CD1c-positive myeloid dendritic cell (primary cell): Measurements from ENCODE around the gene ARHGAP23.
"Not testable (repeated sequence)": the region's sequence is repeated elsewhere in the genome, so short reads cannot be mapped to it uniquely, and the experiment has no call there.

Experiments used
- DNase-seq: peaks from one replicate; pipeline ENCODE4 v3.0.0-alpha.2; 2016; ENCODE audit errors: extremely low spot score

ARHGAP23 gene

GRCh38 chr17:38485681-38486298 is 57.5 kb downstream of the ARHGAP23 start:
- DNase-seq: not testable (repeated sequence)

DNA sequence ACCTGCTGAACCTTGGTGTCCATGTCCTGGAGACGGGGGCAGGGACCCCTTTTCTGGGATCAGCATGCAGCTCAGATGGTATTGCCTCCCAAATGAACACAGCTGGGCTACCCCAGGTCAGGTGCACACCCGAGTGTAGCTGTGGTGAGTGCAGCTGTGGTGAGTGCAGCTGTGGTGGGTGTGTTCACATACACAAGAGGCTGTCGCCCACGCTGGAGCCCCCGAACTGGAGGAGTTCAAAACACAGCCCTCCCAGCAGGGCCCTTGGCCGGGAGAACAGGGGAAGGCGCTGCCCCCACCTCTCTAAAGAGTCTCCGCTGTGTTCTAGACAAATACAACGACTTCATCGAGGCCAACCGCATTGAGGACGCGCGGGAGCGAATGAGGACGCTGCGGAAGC is 61.5 kb downstream of the ARHGAP23 start:
- DNase-seq: not testable (repeated sequence)

GRCh38 chr17:38491346-38492066 is 63.2 kb downstream of the ARHGAP23 start:
- not testable (repeated sequence) for DNase-seq

GRCh38 chr17:38492067-38493040 is 64.1 kb downstream of the ARHGAP23 start:
- DNase-seq: peak; percentile 90

DNA sequence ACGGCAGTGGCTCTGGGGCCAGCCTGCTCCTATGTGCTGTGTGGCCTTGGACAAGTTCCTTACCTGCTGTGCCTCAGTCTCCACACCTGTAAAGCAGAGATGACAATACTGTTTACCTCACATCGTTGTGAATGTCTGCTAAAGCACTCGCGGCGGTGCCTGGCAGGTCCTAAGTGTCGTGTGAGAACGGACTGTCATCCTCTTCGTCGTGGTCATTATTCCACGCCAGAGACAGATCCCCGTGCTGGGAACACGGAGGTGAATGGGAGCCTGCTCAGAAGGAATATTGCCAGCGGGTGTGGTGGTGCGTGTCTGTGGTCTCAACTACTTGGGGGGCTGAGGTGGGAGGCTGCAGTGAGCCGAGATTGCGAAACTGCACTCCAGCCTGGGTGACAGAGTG is 65.9 kb downstream of the ARHGAP23 start:
- DNase-seq: not testable (repeated sequence)

DNA sequence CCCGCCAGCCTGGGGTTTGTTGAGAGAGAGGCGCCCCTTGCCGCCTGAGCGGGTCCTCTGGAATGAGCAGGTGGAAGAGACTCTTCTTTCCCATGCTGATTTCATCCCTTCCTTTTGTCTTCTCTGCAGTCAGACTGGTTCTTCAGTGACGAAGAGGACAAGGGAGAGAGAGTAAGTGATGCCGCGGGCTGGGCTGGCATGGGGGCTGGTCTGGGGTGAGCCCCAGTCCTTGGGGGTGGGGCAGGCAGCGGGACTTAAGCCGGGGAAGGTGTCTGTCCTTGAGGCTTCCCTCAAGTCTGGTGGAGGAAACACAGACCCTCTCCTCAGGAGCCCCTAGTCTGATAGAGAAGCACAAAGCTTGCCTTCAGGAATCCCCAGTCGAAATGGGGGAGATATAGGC is 69.4 kb downstream of the ARHGAP23 start:
- not testable (repeated sequence) for DNase-seq

DNA sequence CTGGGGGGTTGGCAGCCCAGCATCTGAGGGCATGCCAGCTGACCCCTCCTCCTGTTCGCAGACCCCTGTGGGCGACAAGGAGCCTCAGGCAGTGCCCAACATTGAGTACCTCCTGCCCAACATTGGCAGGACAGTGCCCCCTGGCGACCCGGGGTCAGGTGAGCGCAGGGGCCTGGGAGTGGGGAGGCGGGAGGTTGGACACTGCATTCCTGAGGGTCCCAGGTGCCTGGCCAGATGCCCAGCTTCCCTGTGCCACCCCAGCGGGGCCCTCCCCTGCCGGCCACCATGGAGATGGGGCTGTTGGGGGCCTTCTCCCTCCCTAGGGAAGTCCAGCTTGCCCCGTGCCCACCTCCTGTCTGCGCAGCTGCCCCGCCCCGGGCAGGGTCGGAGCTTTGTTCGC is 70.1 kb downstream of the ARHGAP23 start:
- DNase-seq: no peak

GRCh38 chr17:38499230-38499629 is 71.0 kb downstream of the ARHGAP23 start:
- not testable (repeated sequence) for DNase-seq

GRCh38 chr17:38501718-38502117 is 73.5 kb downstream of the ARHGAP23 start:
- DNase-seq: not testable (repeated sequence)

DNA sequence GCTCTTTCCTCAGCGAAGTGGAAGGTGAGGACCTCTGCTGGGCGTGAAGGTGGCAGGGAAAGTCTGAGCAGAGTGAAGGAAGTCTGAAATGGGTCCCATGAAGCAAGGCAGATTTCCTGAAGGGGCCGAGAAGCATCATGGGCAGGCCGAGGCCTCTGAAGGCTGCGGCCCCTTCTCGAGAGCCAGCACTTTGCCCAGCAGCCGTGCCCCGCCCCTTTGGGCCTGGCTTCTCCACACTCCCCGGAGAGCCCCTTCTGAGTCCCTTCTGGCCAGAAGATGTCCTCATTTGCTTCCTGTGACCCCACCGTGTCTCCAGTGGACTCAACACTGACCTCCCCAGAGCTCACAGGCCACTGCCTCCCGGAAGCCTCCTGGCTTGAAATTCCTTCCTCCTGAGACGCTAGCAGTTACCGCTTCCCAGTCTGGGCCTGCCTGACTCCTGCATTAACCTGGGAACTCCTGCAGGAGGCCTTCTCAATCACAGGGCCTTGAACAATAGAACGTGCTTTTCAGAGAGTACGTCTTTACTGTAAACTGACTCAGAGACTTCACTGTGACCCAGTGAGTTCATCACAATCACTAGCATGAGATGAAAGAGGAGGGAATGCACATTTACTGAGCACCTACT is 75.1 kb downstream of the ARHGAP23 start:
- not testable (repeated sequence) for DNase-seq

DNA sequence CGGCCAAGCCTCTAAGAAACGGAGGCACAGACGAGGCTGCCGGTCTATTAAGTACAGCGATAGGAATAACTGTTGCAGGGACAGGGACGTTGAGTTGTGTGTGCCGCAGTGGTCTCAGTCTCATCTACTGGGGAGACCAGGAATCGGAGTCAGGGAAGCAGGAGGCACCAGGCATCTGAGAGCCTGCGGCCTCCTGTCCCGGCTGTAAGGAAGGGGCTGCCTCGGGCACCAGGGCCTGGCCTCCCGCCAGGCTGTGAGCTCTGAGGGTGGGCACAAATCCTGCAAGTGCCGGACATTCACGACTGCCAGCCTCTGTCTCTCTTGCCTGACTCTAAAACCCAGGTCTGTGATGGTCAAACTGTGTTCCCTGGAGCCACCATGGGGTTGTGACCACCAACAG is 76.0 kb downstream of the ARHGAP23 start:
- no peak for DNase-seq

DNA sequence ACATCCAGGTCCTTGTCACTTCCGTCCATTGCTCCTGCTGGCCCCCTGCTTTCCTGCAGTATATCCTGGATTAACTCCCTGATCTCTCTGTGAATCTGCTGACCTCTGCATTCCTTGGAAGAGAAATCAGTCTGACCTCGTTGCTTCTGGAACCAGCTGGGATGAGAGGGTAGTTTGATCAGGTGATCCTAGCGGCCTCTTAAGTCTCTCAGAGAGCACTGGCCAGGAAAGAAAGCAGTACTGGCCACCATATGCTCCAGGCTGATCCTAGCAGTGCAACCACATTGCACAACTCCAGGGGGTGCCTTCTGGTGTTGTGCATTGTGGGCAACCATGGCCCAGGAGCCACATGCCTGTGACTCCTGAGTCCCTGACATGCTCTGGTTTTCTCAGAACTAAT is 79.2 kb downstream of the ARHGAP23 start:
- DNase-seq: no peak

DNA sequence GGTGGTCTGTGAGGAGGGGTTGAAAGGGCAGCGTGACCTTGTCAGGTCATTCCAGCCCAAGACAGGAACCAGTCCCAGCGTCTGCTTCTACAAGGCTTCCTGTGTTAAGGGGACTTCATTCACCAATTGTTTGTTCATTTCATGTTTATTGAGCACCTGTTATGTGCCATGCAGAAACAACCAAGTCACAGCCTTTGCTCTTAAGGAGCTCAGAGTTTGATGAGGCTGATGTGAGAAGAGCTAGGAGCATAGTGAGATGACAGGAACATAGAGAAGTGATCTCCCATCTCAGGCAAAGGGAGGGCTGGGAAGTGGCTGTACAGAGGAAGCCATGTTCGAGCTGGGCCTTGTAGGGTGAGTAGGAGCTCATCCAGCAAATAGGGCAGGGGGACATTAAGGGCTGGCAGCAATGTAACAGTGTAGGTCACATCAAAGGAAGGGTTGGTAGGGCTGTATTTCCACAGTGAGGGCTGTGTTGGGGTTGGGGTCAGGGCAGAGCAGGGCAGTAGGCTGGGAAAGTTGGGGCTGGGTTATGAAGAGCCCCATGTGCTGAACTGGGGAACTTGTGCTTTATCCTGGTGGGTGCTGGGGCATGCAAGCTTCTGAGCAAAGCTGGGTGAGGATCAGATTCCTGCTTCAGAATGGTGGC is 79.8 kb downstream of the ARHGAP23 start:
- DNase-seq: no peak

GRCh38 chr17:38508570-38508950 is 80.3 kb downstream of the ARHGAP23 start:
- no peak for DNase-seq

DNA sequence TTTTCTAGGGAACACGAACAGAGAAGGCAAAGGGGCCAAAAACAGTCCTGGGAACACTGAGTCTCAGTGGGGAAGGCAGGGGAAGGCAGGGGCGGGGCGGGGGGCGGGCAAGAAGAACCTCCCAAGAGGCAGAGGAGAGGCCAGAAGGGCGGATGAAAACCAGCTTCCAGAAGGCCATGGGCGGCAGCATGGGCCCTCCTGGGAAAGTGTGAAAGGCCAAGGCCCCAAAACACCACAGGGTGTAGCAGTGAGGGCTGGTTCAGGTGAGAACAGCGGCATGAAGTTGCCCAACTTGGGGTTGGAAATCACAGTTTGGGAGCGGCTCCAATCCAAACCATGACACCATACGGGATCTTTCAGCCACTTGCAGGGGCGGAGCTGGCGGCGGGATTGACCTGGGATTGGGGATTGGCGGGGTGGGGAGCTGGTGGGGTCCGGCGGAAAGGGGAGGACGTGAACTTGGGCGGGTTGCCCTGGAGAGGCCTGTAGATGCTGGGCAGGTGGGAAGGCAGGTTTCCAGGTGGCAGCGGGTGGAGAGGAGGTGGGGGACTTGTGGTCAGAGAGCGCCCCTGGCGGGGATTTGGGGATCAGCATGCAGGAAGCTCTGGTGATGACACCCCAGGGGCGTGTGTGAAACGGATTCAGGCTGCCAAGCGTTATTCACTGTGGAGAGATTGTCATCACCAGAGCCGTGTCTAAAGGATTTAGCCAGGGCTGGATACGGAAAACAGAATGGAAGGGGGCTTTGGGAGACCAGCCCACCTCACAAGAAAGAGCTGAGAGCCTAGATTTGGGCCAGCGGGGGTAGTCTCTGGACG is 80.9 kb downstream of the ARHGAP23 start:
- peak; percentile 71 for DNase-seq

GRCh38 chr17:38509772-38510420 is 81.6 kb downstream of the ARHGAP23 start:
- DNase-seq: no peak

- peak; percentile 29 for DNase-seq
Observed at GRCh38 chr17:38510421-38511149, 82.3 kb downstream of the ARHGAP23 start.

GRCh38 chr17:38511150-38512108 is 83.2 kb downstream of the ARHGAP23 start:
- no peak for DNase-seq
